NCI-H1105 (cell line): Measurements from ENCODE around the gene SNX6.
"Not testable (repeated sequence)": the region's sequence is repeated elsewhere in the genome, so short reads cannot be mapped to it uniquely, and the experiment has no call there.

Source experiments
- DNase-seq: peaks from one replicate; lab custom pipeline; 2025; lab: John Stamatoyannopoulos, UW

Gene SNX6

DNA sequence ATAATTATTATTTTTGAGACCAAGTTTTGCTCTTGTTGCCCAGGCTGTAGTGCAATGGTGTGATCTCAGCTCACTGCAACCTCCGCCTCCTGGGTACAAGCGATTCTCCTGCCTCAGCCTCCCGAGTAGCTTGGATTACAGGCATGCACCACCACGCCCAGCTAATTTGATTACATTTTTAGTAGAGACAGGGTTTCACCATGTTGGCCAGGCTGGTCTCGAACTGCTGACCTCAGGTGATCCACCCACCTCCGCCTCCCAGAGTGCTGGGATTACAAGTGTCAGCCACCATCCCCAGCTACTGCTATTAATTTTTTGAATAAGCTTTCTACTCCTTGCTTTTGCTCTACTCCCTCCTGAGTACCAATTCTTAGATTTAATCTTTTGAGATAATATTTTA lies 108.9 kb downstream of the SNX6 start:
- not testable (repeated sequence) for DNase-seq

GRCh38 chr14:34520304-34520970 lies 109.5 kb downstream of the SNX6 start:
- not testable (repeated sequence) for DNase-seq
